MG63 (cell line): ENCODE measurements around the gene CHAF1B. TPM values are rescaled to one million over a fixed set of nuclear protein-coding genes. Genes with fewer than 3 reads are reported as not detected.

ENCODE experiments used
- DNase-seq: peaks from one replicate; pipeline ENCODE4 v3.0.0-alpha.2; 2020
- H3K27me3 ChIP-seq: fragments of 250-450 bp; sonication (Bioruptor Pico); 2 replicates; pipeline ENCODE4 v1.5.1; 2020; ENCODE audit warnings: mild to moderate bottlenecking, moderate library complexity
- H3K36me3 ChIP-seq: fragments of 250-450 bp; sonication (Bioruptor Pico); 2 replicates; pipeline ENCODE4 v1.5.1; 2020; ENCODE audit warnings: mild to moderate bottlenecking, moderate library complexity
- H3K4me3 ChIP-seq: fragments of 250-450 bp; sonication (Bioruptor Pico); 2 replicates; pipeline ENCODE4 v1.5.1; 2020; ENCODE audit warnings: mild to moderate bottlenecking, moderate library complexity
- H3K9me3 ChIP-seq: fragments of 250-450 bp; sonication (Bioruptor Pico); 2 replicates; pipeline ENCODE4 v1.5.1; 2020; ENCODE audit warnings: mild to moderate bottlenecking, moderate library complexity
- total RNA-seq: library from RNA; depleted of rRNA; stranded (reverse); fragments of >200 nt; shearing (Covaris generic); gene quantifications from 2 replicates; pipeline ENCODE4 v1.2.3, GENCODE V29; 2014; ENCODE audit warnings: low replicate concordance

Gene CHAF1B
- total RNA-seq, 1 experiment from 2014 or later = 11.6 TPM

GRCh38 chr21:36415375-36415774, 30.2 kb downstream of the CHAF1B start:
- Histone ChIP-seq H3K9me3 (no peaks in the 10 kb centered on the region), H3K36me3 (peaks cover 25% of the 10 kb centered on the region)

GRCh38 chr21:36419241-36419640, 34.0 kb downstream of the CHAF1B start:
- no peaks in the 10 kb centered on the region for H3K9me3 ChIP-seq
- DNase-seq = no peak
- H3K36me3 ChIP-seq = peaks cover 13% of the 10 kb centered on the region
- no peaks in the 10 kb centered on the region; the same call in 1 of the 2 replicates for H3K27me3 ChIP-seq
- no peak overlapping the region for H3K4me3 ChIP-seq

More at GRCh38 chr21:36415375-36415774, 30.2 kb downstream of the CHAF1B start:
- Histone ChIP-seq H3K27me3 (no peaks in the 10 kb centered on the region; the same call in 1 of the 2 replicates), H3K4me3 (no peak overlapping the region)
- no peak for DNase-seq

GRCh38 chr21:36419996-36420395, 34.8 kb downstream of the CHAF1B start:
- peak; percentile 65 for DNase-seq
- Histone ChIP-seq H3K36me3 (peaks cover 10% of the 10 kb centered on the region), H3K9me3 (no peaks in the 10 kb centered on the region), H3K4me3 (no peak overlapping the region), H3K27me3 (no peaks in the 10 kb centered on the region; the same call in 1 of the 2 replicates)

- H3K36me3 ChIP-seq = peaks cover 6% of the 10 kb centered on the region
- no peaks in the 10 kb centered on the region for H3K9me3 ChIP-seq
- no peak for DNase-seq
- H3K27me3 ChIP-seq = no peaks in the 10 kb centered on the region; the same call in 1 of the 2 replicates
- H3K4me3 ChIP-seq = no peak overlapping the region
Observed at GRCh38 chr21:36420571-36421339, 35.6 kb downstream of the CHAF1B start.

- peak; percentile 50 for DNase-seq
- Histone ChIP-seq H3K9me3 (no peaks in the 10 kb centered on the region), H3K36me3 (peaks cover 2% of the 10 kb centered on the region; the same call in 1 of the 2 replicates), H3K27me3 (no peaks in the 10 kb centered on the region; the same call in 1 of the 2 replicates), H3K4me3 (no peak overlapping the region)
Observed at GRCh38 chr21:36422279-36423098, 37.3 kb downstream of the CHAF1B start.

GRCh38 chr21:36423771-36424433, 38.7 kb downstream of the CHAF1B start:
- DNase-seq = no peak

GRCh38 chr21:36424592-36424991, 39.4 kb downstream of the CHAF1B start:
- H3K9me3 ChIP-seq = no peaks in the 10 kb centered on the region
- H3K36me3 ChIP-seq = peaks cover 2% of the 10 kb centered on the region; the same call in 1 of the 2 replicates
- no peaks in the 10 kb centered on the region; the same call in 1 of the 2 replicates for H3K27me3 ChIP-seq
- no peak for DNase-seq
- no peak overlapping the region for H3K4me3 ChIP-seq

More at GRCh38 chr21:36423771-36424433, 38.7 kb downstream of the CHAF1B start:
- Histone ChIP-seq H3K9me3 (no peaks in the 10 kb centered on the region), H3K36me3 (peaks cover 2% of the 10 kb centered on the region; the same call in 1 of the 2 replicates), H3K4me3 (no peak overlapping the region), H3K27me3 (no peaks in the 10 kb centered on the region; the same call in 1 of the 2 replicates)

GRCh38 chr21:36425286-36425685, 40.1 kb downstream of the CHAF1B start:
- Histone ChIP-seq H3K36me3 (no peaks in the 10 kb centered on the region; the same call in 1 of the 2 replicates), H3K9me3 (no peaks in the 10 kb centered on the region), H3K27me3 (no peaks in the 10 kb centered on the region), H3K4me3 (no peak overlapping the region)
- DNase-seq = no peak

GRCh38 chr21:36427502-36427901, 42.3 kb downstream of the CHAF1B start:
- H3K9me3 ChIP-seq = no peaks in the 10 kb centered on the region
- H3K4me3 ChIP-seq = no peak overlapping the region
- no peaks in the 10 kb centered on the region for H3K36me3 ChIP-seq
- no peak for DNase-seq
- H3K27me3 ChIP-seq = no peaks in the 10 kb centered on the region

GRCh38 chr21:36428761-36429432, 43.7 kb downstream of the CHAF1B start:
- Histone ChIP-seq H3K27me3 (no peaks in the 10 kb centered on the region), H3K9me3 (no peaks in the 10 kb centered on the region), H3K36me3 (no peaks in the 10 kb centered on the region), H3K4me3 (no peak overlapping the region)
- peak; percentile 10 for DNase-seq

GRCh38 chr21:36429947-36430546, 44.9 kb downstream of the CHAF1B start:
- Histone ChIP-seq H3K36me3 (no peaks in the 10 kb centered on the region), H3K9me3 (no peaks in the 10 kb centered on the region), H3K27me3 (no peaks in the 10 kb centered on the region), H3K4me3 (peak overlapping the region; percentile 47)
- DNase-seq = peak; percentile 98

- Histone ChIP-seq H3K9me3 (no peaks in the 10 kb centered on the region), H3K27me3 (no peaks in the 10 kb centered on the region), H3K4me3 (peak overlapping the region; percentile 47), H3K36me3 (no peaks in the 10 kb centered on the region)
- peak; percentile 39 for DNase-seq
Observed at GRCh38 chr21:36430841-36431240, 45.6 kb downstream of the CHAF1B start.

GRCh38 chr21:36431252-36431651, 46.1 kb downstream of the CHAF1B start:
- no peaks in the 10 kb centered on the region for H3K36me3 ChIP-seq
- no peaks in the 10 kb centered on the region for H3K9me3 ChIP-seq
- H3K4me3 ChIP-seq = no peak overlapping the region
- H3K27me3 ChIP-seq = no peaks in the 10 kb centered on the region
- no peak for DNase-seq

GRCh38 chr21:36433059-36433709, 48.0 kb downstream of the CHAF1B start:
- DNase-seq = no peak
- no peak overlapping the region for H3K4me3 ChIP-seq
- H3K9me3 ChIP-seq = no peaks in the 10 kb centered on the region
- H3K36me3 ChIP-seq = no peaks in the 10 kb centered on the region
- no peaks in the 10 kb centered on the region for H3K27me3 ChIP-seq

GRCh38 chr21:36434144-36434543, 49.0 kb downstream of the CHAF1B start:
- no peak overlapping the region for H3K4me3 ChIP-seq
- H3K36me3 ChIP-seq = no peaks in the 10 kb centered on the region
- no peaks in the 10 kb centered on the region for H3K9me3 ChIP-seq
- no peak for DNase-seq
- H3K27me3 ChIP-seq = no peaks in the 10 kb centered on the region
